ENCODE results near the gene ITPR1.

DNA sequence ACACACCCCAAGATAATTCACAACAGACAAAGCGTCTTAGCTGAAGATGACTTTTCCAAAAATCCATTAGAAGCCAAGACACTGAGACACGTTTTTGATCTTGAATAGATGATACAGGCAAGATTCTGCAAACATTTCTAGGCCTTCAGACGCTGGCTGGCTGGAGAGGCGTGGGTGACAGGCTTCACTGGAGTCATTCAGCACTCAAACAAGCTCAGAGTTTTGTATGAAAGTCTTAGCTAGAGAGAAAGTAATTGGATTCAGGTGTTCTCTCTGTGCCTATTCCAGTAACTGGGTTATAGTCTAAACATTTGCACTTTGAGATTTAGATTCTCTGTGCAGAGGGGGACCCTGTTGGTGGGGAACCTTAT is 338.4 kb downstream of the ITPR1 start:
- TF ChIP-seq EZH2 (IDR thresholded peaks at IDR 0.05; ENCODE audit: insufficient read depth, low read length) (no peak), CTCF (IDR thresholded peaks at IDR 0.05; ENCODE audit: insufficient read depth, low read depth, low read length) (no peak)
